GM21360 (cell line): ENCODE results near the gene HYAL3.
"Not testable (repeated sequence)": the region's sequence is repeated elsewhere in the genome, so short reads cannot be mapped to it uniquely, and the experiment has no call there.

Experiments
- ATAC-seq: cut with Tn5 transposase; IDR thresholded peaks from one replicate; pipeline ENCODE4 v1.9.1; 2021; ENCODE audit warnings: mild to moderate bottlenecking, moderate library complexity; ENCODE audit not compliant: unreplicated experiment

Gene HYAL3

DNA sequence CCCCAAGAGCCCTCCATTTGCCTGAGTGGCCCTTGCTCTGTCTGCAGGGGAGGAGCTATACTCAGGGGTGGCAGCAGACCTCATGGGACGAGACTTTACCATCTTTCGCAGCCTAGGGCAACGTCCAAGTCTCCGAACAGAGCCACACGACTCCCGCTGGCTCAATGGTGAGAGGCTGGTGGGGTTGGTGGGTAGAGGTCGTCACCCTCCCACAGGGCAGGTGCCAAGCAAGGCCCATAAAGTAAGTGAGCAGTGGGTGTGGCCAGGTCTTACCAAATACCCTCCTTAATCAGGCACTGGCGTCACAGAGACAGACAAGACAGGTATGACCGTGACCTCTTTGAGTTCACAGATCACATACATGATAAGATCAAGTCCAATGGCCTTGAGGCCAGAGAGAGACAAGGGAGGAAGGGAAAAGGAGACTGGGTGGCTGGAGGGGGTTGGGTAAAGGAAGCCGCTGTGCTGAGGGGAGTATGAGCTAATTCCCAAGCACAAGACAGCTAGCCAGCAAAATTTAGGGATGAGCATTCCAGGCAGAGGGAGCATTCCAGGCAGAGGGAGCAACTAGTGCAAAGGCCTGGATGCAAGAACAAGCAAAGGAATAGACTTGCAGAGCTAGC, 27.8 kb downstream of the HYAL3 start:
- ATAC-seq, result no peak

DNA sequence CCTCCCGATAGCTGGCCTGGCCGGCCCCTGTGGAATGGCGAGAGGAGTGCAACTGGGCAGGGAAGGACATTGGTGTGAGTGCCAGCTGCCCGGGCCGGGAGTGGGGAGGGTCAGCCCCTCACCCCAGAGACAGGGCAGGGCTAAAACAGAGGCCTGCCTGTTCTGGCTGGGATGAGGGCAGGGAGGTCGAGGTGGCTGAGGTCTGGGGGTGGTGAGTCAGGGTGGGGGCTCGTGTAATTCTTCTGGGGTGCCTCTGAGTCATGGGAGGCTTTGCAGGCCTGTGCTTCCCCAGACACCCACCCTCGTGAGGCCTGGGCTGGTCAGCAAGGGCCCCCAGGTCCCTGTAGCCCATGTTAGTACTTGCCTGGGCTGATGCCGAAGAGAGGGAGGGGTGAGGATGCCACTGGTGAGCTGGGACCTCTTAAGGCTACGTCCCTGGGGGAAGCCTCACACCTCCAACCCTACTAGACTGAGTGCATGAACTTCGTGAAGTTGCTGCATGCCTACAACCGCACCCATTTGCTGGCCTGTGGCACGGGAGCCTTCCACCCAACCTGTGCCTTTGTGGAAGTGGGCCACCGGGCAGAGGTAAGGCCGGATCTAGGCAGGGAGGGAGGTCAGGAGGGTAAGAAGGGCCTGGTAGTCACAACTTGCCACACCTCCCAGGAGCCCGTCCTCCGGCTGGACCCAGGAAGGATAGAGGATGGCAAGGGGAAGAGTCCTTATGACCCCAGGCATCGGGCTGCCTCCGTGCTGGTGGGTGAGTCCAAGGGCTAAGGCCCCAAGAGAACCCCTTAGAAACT, 28.6 kb downstream of the HYAL3 start:
- no peak for ATAC-seq

DNA sequence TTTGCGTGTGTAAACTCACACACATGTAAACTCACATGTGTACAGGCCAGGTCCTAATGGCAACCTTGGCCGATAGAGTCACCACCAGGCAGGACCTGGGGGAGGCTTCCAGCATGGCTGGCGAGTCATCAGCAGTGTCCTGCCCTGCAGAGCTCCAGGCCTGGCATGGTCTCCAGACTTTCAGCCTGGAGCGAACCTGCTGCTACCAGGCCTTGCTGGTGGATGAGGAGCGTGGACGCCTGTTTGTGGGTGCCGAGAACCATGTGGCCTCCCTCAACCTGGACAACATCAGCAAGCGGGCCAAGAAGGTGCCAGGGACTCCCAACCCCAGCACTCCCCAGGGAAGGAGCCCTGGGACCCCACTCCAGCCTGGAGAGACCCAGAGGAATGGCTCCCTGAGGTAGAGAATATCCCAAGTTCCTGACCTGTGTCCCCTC, 29.2 kb downstream of the HYAL3 start:
- ATAC-seq, result no peak

DNA sequence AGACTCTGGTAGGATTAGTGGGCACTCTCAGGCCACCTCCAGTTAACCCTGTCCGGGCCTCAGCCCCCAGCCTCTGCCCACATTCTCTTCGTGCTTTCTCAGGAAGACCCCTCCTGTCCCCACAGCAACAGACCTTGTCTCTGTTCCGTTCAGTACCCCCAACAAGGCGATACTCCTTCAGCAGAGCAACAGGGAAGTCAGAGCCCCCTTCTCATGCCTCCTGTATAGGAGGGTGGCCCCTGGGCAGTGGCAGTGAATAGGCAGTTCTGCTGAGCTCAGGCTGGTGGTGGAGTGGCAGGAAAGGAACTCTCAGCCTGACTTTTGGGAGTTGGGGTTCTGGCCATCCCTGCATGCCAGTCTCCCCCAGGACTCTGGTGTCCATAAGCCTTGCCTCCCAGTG, 29.7 kb downstream of the HYAL3 start:
- ATAC-seq, result no peak

DNA sequence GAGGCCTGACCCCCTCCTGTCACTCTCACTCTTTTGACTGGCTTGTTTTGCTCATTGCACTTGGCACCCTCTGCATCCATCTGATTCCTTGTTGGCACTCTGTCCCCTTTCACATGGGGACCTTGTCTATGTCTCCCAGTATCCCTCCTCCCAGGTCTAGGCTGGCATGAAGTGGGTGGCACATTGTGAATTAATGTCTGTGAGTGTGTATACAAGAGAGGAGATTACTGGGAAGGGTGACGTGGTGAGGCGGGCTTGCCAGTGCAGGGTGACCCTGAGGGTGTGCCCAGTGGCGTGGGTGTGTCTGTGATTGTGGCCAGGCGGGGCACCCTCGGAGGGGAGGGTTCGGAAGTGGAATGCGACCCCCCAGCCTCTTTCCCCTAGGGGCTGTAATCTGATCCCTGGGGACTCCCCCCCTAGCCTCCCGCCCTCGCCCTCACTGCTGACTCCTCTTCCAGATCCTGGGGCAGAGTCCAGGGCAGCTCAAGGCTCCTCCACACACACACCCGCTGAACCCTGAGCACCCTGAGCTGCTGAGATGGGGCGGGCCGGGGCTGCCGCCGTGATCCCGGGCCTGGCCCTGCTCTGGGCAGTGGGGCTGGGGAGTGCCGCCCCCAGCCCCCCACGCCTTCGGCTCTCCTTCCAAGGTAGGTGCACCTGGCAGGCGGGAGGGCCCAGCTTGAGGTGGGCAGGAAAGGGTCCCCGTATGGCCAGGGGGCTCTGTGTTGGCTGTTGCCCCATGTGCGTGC, 30.3 kb downstream of the HYAL3 start, which contains the start of gene SEMA3B:
SEMA3B (plus strand) TSS at position 445 of the 749 bp plus-strand sequence; CDS start at position 539, 94 bp downstream.
- no peak for ATAC-seq

DNA sequence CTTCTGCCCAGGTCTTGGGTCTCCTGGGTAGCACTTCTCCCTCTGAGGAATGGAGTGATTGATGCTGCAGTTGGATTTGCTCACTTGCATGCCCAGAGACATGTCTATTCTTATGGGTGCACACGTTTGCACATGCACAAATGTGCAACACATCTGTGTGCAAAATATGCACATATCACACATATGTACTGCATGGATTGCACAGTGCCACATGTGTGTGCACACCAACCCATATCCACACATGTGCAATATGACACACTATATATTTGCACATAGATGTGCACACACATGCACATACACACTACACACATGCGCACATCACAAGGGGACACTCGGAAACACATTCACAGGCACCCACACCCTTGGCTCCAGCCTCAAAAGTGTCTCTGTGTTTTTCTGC, 30.9 kb downstream of the HYAL3 start:
- ATAC-seq, result no peak

DNA sequence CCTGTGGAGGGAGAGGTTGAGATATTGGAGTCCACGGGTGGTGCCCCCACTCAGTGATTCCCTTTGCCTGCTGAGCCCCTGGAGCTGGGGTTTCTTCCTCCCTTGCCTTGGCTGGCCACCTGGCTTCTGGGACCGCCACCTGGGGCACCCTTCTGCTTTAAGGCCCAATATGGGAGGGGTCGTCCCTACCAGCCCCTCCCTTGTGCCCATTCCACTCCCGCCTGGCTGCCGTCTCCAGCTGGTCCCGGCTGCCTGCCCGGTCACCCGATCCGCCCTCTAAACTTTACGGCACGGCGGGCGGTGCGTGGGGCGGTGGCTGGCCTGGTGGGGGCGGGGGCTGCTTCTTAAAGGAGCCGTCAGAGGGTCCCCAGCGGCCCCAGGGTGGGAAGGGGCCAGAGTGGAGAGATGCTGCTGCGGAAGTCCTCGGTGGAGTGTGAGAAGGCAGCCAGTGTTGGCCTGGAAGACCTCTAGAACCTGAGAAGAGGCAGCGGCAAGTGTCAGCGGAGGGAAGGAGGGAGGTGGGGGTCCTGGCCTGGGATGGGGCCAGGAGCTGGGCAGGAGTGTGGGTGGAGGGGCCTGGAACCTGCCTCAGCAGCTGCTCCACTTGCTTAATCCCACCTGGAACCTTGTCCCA, 31.8 kb downstream of the HYAL3 start:
- ATAC-seq, result no peak

DNA sequence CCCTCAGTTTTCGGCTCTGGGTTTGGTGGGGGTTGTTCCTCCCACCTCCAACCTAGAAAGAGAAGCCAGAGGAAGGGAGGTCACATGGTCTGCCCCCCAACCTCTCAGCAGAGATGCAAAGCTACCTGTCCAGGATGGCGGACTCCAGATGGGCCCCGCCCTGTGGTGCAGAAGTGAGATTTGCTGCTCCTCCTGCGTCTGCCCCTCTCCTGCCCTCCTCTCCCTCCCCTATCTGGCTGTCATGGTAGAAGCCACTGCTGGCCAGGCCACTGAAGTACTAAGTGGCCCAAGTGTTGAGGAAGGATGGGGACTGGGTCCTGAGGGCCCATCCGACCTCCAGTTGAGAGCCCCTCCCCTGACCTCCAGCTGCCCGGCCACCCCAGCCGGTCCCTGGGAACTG, 32.4 kb downstream of the HYAL3 start:
- ATAC-seq, result no peak

DNA sequence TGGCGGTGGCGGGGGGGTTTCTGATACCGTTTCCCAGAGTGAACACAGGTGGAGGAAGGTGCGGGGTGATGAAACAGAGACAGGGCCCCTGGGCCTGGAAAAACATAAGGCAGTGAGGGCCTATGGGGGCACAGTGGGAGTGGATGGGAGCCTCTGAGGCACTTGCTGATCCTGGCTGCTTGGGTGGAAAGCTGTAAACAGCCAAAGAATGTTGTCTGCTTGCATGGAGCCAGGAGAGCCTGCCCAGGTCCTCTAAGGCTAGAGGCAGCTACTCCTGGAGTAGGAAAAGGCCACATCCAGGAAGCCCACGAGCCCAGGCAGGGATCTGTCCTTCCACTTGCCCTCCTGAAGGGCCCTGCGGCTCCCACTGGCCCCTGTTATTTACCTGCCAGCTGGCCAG, 33.2 kb downstream of the HYAL3 start:
- no peak for ATAC-seq

DNA sequence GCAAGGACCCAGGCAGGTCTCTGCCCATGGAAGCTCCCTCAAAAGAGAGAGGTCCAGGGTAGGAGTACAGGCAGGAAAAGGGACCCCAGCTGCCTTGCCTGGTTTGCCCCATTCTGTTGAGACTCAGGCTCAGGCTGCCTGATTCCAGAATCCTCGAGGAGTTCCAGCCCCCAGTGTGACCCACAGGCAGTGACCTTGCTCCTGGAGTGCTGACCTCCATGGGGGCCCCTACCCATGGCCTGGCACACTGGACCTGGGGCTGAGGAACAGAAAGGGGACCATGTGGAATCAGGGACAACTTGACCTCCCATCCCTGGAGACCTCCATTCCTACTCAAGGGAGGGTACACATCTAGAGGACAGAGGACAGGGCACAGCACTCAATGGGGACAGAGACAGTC, 33.6 kb downstream of the HYAL3 start:
- ATAC-seq, result no peak

DNA sequence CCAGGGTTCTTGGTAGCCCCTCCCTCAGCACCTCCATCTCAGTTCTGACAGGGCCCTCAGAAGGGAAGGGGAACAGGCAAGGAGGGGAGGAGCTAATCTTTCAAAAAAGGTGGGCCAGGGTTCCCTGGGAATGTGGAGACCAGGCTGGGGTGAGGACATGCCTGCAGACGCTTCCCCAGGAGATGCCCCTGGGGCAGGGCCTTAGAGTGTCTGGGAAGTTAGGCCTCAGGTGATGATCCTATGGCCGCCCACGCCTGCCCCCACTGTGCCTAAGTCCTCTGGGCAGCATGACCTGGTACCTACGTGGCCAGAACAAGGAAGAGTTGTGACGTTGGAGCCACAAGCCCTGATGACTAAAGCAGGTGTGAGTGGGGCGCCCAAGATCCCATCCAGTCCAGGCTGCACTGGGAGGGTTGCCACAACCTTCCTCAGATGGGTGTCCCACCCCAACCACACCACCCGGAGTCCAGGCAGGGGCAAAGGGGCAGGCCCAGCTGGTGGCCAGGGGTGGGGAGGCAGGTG, 34.2 kb downstream of the HYAL3 start:
- no peak for ATAC-seq

DNA sequence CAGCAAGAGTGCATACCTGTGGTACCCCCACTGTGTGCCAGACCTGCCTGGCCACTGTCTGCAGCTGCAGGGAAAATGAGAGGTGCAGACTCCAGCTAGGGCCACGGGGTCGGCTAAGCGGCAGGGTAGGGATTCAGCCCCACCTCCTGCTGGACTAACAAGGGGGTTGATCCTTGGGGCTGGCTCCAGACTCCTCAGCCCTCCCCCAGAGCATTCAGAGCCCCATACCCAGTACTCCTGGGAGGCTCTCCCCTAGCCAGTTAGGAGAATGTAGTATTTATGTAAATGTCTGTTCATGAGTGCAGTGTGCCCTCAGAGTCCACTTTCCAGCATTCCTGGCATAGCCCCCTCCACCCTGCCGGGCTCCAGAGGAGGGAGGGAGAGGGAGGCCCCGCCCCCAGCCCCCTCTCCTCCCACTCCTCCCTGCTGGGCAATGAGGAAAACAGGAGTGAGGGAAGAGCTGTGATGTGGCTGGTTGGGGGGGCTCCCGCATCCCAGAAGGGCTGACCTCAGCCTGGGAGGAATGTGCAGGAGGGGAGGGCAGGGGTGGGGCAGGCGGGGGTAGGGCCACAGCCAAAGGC, 34.7 kb downstream of the HYAL3 start:
- no peak for ATAC-seq

DNA sequence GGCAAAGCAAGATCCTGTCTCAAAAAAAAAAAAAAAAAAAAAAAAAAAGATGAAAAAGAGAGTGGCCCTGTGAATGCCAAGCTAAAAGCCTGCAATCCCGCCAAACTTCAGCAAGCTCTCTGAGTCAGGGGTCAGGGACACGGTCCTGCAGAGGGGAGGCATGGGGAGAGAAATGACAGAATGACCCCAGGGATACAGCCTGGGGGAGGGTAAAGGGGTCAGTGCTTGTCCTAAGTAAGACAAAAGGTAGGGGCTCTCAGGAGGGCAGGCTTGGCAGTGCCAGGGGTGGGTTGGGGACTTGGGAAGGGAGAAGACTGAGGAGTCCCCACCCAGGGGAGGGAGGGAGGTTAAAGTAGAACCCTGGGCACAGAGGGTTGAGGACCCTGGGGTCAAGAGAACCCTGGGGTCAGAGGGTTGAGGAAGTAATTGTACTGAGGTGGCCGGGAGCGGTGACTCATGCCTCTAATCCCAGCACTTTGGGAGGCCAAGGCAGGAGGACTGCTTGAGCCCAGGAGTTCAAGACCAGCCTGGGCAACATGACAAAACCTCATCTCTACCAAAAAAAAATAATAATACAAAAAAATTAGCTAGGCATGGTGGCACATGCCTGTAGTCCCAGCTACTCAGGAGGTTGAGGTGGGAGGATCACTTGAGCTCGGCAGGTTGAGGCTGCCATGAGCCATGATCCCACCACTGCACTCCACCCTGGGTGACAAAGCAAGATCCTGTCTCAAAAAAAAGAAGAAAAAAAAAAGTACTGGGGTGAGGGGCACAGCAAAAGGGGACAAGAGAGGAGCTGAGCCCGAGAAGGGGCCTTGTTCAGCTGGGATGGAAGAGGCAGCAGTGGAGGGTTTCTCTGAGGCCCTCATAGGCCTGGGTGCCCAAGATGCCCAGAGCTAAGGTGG, 35.5 kb downstream of the HYAL3 start:
- no peak for ATAC-seq

DNA sequence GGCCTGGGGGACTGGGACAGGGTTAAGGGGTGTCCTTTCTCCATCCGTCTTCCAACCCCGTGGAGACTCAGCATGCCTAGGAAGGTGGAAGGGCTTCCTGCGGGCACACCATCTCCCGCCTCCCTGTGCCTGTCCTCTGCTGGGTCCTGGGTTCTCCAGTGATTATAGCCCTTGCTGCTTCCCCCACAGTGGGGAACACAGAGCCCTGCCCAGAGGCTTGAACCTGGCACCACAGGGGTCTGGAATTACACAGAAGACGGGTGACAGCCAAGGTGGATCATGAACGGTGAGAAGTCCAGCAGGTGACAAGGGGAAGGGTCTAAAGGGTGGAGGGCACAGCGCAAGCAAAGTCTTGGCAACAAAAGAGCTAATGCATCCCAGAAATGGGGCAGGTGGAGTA, 36.4 kb downstream of the HYAL3 start:
- ATAC-seq, result no peak

DNA sequence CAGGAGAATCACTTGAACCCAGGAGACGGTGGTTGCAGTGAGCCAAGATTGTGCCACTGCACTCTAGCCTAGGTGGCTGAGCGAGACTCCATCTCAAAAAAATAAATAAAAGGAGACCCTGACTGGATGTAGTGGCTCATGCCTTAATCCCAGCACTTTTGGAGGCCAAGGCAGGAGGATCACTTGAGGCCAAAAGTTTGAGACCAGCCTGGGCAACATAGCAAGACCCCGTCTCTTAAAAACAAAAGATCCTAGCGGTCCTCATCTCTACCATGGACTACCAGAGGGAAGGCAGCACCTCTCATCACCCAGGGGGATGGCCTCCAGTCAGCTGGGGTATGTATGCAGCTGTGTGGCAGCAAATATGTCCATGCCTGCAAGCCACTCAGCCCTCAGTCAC, 37.0 kb downstream of the HYAL3 start:
- not testable (repeated sequence) for ATAC-seq

DNA sequence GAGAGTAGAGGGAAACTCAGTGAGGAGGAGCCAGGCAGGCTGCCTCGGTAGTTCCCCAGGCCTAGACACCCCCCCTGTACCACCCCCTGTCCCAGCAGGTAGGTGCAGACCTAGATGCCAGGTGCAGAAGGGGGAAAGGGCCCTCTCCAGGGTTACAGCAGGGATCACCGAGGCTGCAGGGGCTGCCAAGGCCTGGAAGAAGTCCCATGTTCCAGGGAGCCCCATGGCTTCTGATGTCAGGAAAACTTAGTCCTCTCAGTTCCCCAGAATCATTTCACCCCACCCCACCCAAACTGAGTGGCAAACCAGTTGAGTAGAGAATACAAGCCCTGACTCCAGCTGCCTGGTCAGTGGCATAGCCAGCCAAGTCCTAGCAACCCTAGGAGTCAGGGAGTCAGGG, 37.7 kb downstream of the HYAL3 start:
- no peak for ATAC-seq

DNA sequence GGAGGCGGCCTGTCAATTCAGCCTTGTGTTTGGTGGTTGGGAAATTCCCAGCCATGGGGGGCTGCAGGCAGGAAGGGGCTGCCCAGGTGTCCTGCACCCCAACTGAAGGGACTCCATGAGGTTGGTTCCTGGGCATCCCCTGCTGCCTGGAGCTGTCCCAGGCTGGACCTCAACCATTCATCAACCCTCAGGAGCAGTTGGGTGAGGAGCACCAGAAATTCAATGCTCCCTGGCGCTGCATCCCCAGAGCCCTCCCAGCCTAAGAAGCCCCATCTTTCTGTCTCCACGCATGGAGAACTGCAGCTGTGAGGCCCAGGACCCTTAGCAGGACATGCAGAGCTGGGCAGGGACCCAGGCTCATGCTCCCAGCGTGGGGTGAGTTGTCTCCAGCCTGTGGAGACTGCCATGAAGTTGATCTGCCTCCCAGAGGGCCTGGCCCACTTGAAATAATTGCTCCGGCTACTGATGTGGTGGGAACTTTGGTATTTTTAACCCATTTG, 38.2 kb downstream of the HYAL3 start:
- ATAC-seq, result no peak

DNA sequence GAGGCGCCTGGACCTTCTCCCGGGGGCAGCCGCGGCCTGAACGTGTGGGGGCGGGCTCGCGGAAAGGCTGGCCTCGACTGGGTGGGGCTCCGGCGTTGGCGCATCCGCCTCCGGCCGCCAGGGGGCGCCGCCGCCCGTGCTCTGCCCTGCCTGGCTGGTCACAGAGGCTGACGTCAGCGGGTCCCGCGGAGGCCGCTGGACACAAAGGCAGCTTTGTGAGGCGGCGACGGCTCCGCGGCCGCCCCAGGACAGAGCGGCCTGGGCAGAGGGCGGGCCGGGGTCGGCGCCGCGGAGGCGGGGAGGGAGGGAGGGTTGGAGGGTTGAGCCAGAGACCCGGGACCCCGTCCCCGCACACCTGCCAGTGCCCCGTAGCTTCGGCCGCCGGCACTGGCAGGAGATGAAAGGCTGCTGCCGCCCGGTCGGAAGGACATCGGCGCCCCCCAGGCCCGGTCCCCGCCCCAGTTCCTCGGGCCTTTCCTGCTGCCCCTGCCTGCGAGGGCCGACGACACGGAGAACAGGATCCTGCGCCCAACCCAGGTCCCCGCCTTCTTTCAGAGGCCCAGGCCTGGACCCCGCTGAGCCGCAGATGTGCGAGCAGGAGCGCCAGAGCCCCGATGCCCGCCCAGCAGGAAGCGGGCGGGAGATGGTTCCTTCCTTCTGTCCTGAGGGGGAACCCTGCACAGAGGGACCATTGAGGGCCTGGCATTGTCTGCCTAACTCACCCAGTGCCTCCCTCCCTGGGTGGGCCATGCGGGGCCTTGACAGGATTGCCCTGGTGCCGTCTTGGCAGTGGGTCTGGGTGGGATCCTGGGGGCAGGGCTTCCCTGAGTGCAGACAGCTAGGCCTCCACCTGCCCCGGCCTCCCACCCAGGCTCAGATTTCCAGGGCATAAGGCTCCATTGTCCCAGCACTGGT, 38.9 kb downstream of the HYAL3 start:
- no peak for ATAC-seq
